ENCODE data around the gene EXO5. TPM values are rescaled to one million over a fixed set of nuclear protein-coding genes. Genes with fewer than 3 reads are reported as not detected.
"Not testable (repeated sequence)": the region's sequence is repeated elsewhere in the genome, so short reads cannot be mapped to it uniquely, and the experiment has no call there.

The EXO5 gene
- total RNA-seq, 1 experiment from 2014 or later, result 0.57 TPM

GRCh38 chr1:40553017-40553416 is 44.5 kb downstream of the EXO5 start (continued):
- no peak for TF ChIP-seq EZH2phosphoT487 (IDR thresholded peaks at IDR 0.05; ENCODE audit: borderline replicate concordance)
- no peak for TF ChIP-seq EGR1 (IDR thresholded peaks at IDR 0.05; ENCODE audit: low read depth)
- TF ChIP-seq TCF7L2 (IDR thresholded peaks at IDR 0.05; ENCODE audit: borderline replicate concordance, extremely low read depth, insufficient read depth, insufficient read length), result no peak
- no peak for TF ChIP-seq JUND (IDR thresholded peaks at IDR 0.05)

- POLR2A ChIA-PET; CTCF ChIA-PET; DNase-seq (ENCODE audit: low read depth, low spot score); H3K9me3 ChIP-seq (ENCODE audit: control insufficient read depth in 1 of 2, insufficient read depth in 1 of 2, low read depth in 1 of 2, low read length in 2 of 2); H3K27me3 ChIP-seq (ENCODE audit: insufficient read depth, low read length); H3K9ac ChIP-seq (ENCODE audit: low read length); H4K20me1 ChIP-seq (ENCODE audit: insufficient read depth); H2AFZ ChIP-seq (ENCODE audit: low read depth, low read length, poor library complexity, severe bottlenecking); H3K79me2 ChIP-seq (ENCODE audit: insufficient read depth, low read length); BruUV-seq (replicated peaks); H3K4me1 ChIP-seq (ENCODE audit: control insufficient read depth in 1 of 2, insufficient read depth in 2 of 2, low read length in 2 of 2); ATAC-seq; H3K9me2 ChIP-seq (ENCODE audit: insufficient read depth); H3K4me2 ChIP-seq (ENCODE audit: low read length); H3K36me3 ChIP-seq (ENCODE audit: control insufficient read depth in 1 of 2, insufficient read depth in 2 of 2, low read length in 2 of 2); H3K4me3 ChIP-seq (replicated peaks in 1 of 2; ENCODE audit: low read depth in 1 of 2, low read length in 2 of 2); H3K27ac ChIP-seq (ENCODE audit: low read depth, low read length); intact Hi-C loops (cut with micrococcal nuclease); RAD21 ChIA-PET (ENCODE audit: low non-redundant PET in 1 of 2, low total read pairs in 2 of 2, uncharacterized antibody in 2 of 2, unreplicated experiment in 2 of 2): not testable (repeated sequence)
These were observed 46.2 kb downstream of the EXO5 start for GRCh38 chr1:40554807-40555206.

GRCh38 chr1:40556121-40556520 is 47.6 kb downstream of the EXO5 start:
- no peak overlapping the region for H2AFZ ChIP-seq (ENCODE audit: low read depth, low read length, poor library complexity, severe bottlenecking)
- intact Hi-C loops (cut with micrococcal nuclease), result no loop called here
- no peaks in the 10 kb centered on the region for H3K9me2 ChIP-seq (ENCODE audit: insufficient read depth)
- ATAC-seq (no peak), DNase-seq (ENCODE audit: low read depth, low spot score) (no peak)
- H3K27ac ChIP-seq (ENCODE audit: low read depth, low read length), result no peak overlapping the region
- no peaks in the 10 kb centered on the region for H4K20me1 ChIP-seq (ENCODE audit: insufficient read depth)
- H3K36me3 ChIP-seq (ENCODE audit: control insufficient read depth in 1 of 2, insufficient read depth in 2 of 2, low read length in 2 of 2), result no peaks in the 10 kb centered on the region
- TF ChIP-seq ZFX (IDR thresholded peaks at IDR 0.05) (no peak), RAD21 (IDR thresholded peaks at IDR 0.05; ENCODE audit: low read depth) (no peak), EZH2 (IDR thresholded peaks at IDR 0.05) (no peak), CBX3 (IDR thresholded peaks at IDR 0.05; ENCODE audit: low read depth) (no peak)
- TF ChIP-seq, protein P1, sequence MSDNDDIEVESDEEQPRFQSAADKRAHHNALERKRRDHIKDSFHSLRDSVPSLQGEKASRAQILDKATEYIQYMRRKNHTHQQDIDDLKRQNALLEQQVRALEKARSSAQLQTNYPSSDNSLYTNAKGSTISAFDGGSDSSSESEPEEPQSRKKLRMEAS (IDR thresholded peaks at IDR 0.05), result no peak
- CTCF ChIA-PET, result no interaction called here
- no peaks in the 10 kb centered on the region for H3K27me3 ChIP-seq (ENCODE audit: insufficient read depth, low read length)
- POLR2A ChIA-PET, result no interaction called here
- no peak overlapping the region for H3K9ac ChIP-seq (ENCODE audit: low read length)
- no peak overlapping the region for H3K4me2 ChIP-seq (ENCODE audit: low read length)
- no peaks in the 10 kb centered on the region for H3K4me1 ChIP-seq (ENCODE audit: control insufficient read depth in 1 of 2, insufficient read depth in 2 of 2, low read length in 2 of 2)
- RAD21 ChIA-PET (ENCODE audit: low non-redundant PET in 1 of 2, low total read pairs in 2 of 2, uncharacterized antibody in 2 of 2, unreplicated experiment in 2 of 2), result no interaction called here
- no peaks in the 10 kb centered on the region for H3K79me2 ChIP-seq (ENCODE audit: insufficient read depth, low read length)
- H3K4me3 ChIP-seq (replicated peaks in 1 of 2; ENCODE audit: low read depth in 1 of 2, low read length in 2 of 2), result no peak overlapping the region
- no peaks in the 10 kb centered on the region for H3K9me3 ChIP-seq (ENCODE audit: control insufficient read depth in 1 of 2, insufficient read depth in 1 of 2, low read depth in 1 of 2, low read length in 2 of 2)
- no TSS peak for BruUV-seq (replicated peaks)

DNA sequence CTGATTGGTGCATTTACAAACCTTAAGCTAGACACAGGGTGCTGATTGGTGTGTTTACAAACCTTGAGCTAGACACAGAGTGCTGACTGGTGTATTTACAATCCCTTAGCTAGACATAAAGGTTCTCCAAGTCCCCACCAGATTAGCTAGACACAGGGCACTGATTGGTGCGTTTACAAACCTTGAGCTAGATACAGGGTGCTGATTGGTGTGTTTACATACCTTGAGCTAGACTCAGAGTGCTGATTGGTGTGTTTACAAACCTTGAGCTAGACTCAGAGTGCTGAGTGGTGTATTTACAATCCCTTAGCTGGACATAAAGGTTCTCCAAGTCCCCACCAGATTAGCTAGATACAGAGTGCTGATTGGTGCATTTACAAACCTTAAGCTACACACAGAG is 49.7 kb downstream of the EXO5 start:
- H3K27ac ChIP-seq (ENCODE audit: low read depth, low read length); H3K4me1 ChIP-seq (ENCODE audit: control insufficient read depth in 1 of 2, insufficient read depth in 2 of 2, low read length in 2 of 2); CTCF ChIA-PET; H3K9me2 ChIP-seq (ENCODE audit: insufficient read depth); DNase-seq (ENCODE audit: low read depth, low spot score); H3K4me3 ChIP-seq (replicated peaks in 1 of 2; ENCODE audit: low read depth in 1 of 2, low read length in 2 of 2); H2AFZ ChIP-seq (ENCODE audit: low read depth, low read length, poor library complexity, severe bottlenecking); H3K36me3 ChIP-seq (ENCODE audit: control insufficient read depth in 1 of 2, insufficient read depth in 2 of 2, low read length in 2 of 2); BruUV-seq (replicated peaks); ATAC-seq; H3K4me2 ChIP-seq (ENCODE audit: low read length); H3K9ac ChIP-seq (ENCODE audit: low read length); H3K9me3 ChIP-seq (ENCODE audit: control insufficient read depth in 1 of 2, insufficient read depth in 1 of 2, low read depth in 1 of 2, low read length in 2 of 2); H3K79me2 ChIP-seq (ENCODE audit: insufficient read depth, low read length); RAD21 ChIA-PET (ENCODE audit: low non-redundant PET in 1 of 2, low total read pairs in 2 of 2, uncharacterized antibody in 2 of 2, unreplicated experiment in 2 of 2); intact Hi-C loops (cut with micrococcal nuclease); H3K27me3 ChIP-seq (ENCODE audit: insufficient read depth, low read length); H4K20me1 ChIP-seq (ENCODE audit: insufficient read depth): not testable (repeated sequence)
- POLR2A ChIA-PET, result interaction anchor here (0.6 kb wide), 1 partner anchor 34 kb away, joined by 4 read pairs; no protein-coding TSS in a partner anchor

Data from HCT116 (cell line).